Mucosa of rectum (tissue), 2 donors: Measurements from ENCODE around the gene PPP2R2C.

Source experiments
- H3K27ac ChIP-seq, 2 donors: one replicate each; pipeline ENCODE4 v1.7.0; 2013; ENCODE audit warnings: inconsistent platforms in 2 of 2, low read depth in 2 of 2, low read length in 2 of 2
- H3K27me3 ChIP-seq, 2 donors: one replicate each; pipeline ENCODE4 v1.7.0; 2013; ENCODE audit warnings: low read length in 2 of 2; ENCODE audit not compliant: control insufficient read depth in 2 of 2, insufficient read depth in 2 of 2
- H3K36me3 ChIP-seq, 2 donors: one replicate each; pipeline ENCODE4 v1.7.0; 2013; ENCODE audit warnings: low read length in 2 of 2; ENCODE audit not compliant: control insufficient read depth in 2 of 2, insufficient read depth in 2 of 2
- H3K4me1 ChIP-seq, 2 donors: one replicate each; pipeline ENCODE4 v1.7.0; 2013; ENCODE audit warnings: low read length in 2 of 2, mild to moderate bottlenecking in 1 of 2; ENCODE audit not compliant: control insufficient read depth in 2 of 2, insufficient read depth in 2 of 2
- H3K4me3 ChIP-seq, 2 donors: one replicate each; pipeline ENCODE4 v1.7.0; 2013; ENCODE audit warnings: low read length in 2 of 2
- H3K9ac ChIP-seq, 2 donors: one replicate each; pipeline ENCODE4 v1.7.0; 2013; ENCODE audit warnings: low read length in 2 of 2, low read depth in 1 of 2, mild to moderate bottlenecking in 1 of 2
- H3K9me3 ChIP-seq, 2 donors: one replicate each; pipeline ENCODE4 v1.7.0; 2013; ENCODE audit warnings: low read length in 2 of 2; ENCODE audit not compliant: control insufficient read depth in 2 of 2
- donor health status: healthy.
- donor health status: Normal muscosa, but diverticular disease.

PPP2R2C gene

DNA sequence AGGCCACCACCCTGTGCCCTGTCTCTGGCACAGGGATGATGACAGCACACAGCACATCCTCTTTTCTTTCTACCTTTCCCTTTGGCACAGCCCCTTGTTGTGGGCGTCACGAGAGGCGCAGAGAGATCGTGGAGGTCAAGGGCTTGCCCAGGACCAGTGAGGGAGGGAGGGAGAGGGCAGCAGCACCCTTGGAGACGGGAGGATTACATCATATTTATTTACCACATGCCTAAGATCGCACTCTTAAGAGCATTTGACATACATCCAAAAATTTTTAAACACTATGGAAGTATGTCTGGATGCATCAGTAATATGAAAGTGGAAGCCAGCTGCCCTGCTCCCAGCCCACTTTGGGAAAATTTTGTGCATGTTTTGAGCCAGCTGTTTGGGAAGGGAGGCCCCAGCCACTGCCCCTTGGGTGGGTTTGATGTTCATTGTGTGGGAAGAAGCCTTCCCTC lies 190.1 kb downstream of the PPP2R2C start:
- H3K9me3 ChIP-seq: no peaks in the 10 kb centered on the region
- H3K36me3 ChIP-seq: no peaks in the 10 kb centered on the region
- H3K27me3 ChIP-seq: no peaks in the 10 kb centered on the region
- peak overlapping the region in 1 of 2 donors; percentile 43 for H3K27ac ChIP-seq
- H3K9ac ChIP-seq: no peak overlapping the region
- H3K4me1 ChIP-seq: peaks cover 16 to 19% of the 10 kb centered on the region in 2 donors
- no peak overlapping the region for H3K4me3 ChIP-seq

DNA sequence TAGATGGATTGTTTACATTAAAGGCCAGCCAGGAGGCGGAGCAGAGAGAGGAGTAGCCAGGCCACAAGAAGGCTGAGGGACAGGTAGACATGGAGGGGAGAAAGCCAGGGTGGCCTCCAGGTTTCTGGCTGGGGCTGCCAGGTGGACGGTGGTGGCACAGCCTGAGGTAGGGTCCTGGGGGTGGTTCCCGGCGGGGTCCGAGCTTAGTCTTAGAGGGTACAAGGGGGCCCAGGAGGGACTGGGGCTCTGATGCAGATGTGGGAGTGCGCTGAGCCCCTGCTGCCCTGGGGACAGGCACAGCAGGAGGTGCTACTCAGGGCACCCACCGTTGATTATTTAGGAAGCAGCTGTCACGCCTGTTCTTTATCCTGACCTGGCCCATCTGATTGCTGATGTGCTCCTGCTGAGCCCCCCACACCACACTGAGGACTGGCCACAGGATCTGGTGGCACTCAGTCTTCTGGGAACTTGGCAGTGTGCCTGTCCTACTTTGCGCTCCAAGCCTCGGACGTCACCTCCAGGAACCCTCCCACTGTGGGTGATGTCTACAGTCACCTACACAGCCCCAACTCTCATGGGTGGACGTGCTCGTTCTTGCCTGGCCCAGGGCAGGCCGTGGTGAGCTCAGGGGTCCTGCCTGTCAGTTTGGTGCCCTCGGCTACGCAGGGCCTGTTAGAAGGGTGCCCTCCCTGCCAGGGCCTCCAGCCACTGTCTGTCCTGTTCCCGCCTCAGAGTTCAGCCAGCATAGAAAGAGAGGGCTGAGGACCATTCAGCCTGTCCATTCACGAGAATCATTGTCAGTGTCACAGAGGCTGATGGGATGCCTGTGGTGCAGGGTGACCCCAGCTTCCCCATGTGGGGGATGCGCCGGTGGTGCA lies 190.7 kb downstream of the PPP2R2C start:
- Histone ChIP-seq H3K9ac (no peak overlapping the region), H3K9me3 (no peaks in the 10 kb centered on the region), H3K27me3 (no peaks in the 10 kb centered on the region), H3K4me1 (peaks cover 16 to 19% of the 10 kb centered on the region in 2 donors), H3K27ac (peak overlapping the region in 1 of 2 donors; percentile 43), H3K36me3 (no peaks in the 10 kb centered on the region), H3K4me3 (no peak overlapping the region)

DNA sequence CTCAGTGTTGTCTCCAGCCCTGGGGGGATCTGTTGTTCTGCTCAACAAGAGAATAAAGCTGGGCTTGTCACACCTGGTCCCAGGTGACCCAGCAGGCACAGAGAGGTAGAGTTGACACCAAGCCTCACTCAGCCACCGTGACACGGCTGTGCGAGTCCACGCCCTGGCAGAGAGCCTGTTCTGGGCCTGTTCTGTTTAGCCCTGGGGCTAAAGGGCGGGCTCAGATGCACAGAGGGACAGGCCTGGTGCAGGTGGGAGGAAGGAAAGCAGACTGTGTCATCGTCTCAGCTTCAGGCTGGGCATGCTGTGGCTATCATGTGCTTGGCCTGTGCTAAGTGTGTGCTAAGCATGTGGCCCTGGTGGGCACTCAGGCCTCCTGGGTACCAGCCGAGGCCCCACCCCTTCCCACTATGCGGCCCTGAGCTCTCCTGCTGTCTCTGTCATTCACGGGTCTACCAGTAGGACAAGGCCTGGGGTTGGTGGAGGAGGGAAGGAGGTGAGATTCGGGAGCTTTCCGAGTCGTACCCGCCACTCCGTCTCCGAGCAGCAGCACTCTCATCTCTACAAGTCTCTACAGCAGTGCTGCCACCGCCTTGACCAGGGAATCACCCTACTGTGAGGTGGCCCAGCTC lies 191.9 kb downstream of the PPP2R2C start:
- Histone ChIP-seq H3K9ac (no peak overlapping the region), H3K4me1 (peaks cover 16 to 25% of the 10 kb centered on the region in 2 donors)

DNA sequence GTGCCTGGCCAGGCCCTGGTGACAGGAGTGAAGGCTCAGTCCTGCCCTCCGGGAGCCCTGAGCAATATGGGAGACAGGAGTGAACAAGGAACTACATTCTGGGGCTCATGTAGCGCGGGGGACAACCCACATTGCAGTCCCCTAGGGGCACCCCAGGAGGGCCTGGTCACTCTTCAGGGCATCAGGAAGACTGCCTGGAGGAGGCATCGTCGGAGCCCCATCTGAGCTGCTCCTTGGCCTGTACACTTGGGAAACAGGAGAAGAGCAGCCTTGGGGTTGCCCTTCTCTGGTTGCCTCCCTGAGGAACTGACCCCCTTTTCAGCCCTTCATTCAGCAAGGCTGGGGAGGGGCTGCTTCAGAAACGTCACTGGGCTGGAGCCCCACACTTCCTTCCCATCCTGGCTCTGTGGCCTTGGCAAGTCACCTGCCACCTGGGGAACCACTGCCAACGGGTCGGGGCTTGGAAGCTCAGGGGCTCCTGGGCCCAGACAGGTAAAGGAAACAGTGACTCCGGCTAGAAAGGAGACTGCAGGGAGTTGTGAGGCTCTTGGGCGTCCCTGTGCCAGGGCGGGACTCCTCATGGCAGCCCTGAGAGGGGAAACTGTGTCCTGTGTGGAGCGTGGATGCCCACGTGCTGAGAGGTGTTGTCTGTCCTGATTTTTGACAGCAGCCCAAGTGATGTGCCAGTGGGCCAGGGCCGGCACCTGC lies 192.7 kb downstream of the PPP2R2C start:
- Histone ChIP-seq H3K27ac (no peak overlapping the region), H3K4me3 (no peak overlapping the region), H3K9me3 (no peaks in the 10 kb centered on the region), H3K36me3 (no peaks in the 10 kb centered on the region), H3K27me3 (no peaks in the 10 kb centered on the region), H3K4me1 (peaks cover 16 to 25% of the 10 kb centered on the region in 2 donors), H3K9ac (no peak overlapping the region)

More for the DNA sequence above, 191.9 kb downstream of the PPP2R2C start:
- H3K27ac ChIP-seq: no peak overlapping the region
- no peak overlapping the region for H3K4me3 ChIP-seq
- H3K27me3 ChIP-seq: no peaks in the 10 kb centered on the region
- no peaks in the 10 kb centered on the region for H3K9me3 ChIP-seq
- H3K36me3 ChIP-seq: no peaks in the 10 kb centered on the region

DNA sequence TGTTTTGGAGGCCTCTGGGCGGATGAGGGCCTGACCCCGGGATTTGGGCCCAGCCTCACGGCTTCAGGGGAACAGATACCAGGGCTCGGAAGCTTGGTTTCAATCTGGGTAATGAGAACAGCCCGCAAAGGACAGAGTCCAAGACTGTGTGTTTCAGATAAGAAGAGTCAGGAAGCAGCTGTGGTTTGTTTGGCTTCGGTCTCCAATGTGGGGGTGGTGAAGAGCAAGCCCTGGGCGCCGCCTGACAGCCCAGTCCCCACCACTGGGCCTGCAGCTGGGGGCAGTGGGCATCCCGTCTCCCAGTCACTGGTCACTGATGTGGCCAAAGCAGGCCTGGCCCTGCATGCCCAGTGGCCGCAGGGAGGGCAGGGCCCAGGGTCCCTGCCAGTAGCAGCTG lies 193.6 kb downstream of the PPP2R2C start:
- Histone ChIP-seq H3K27me3 (no peaks in the 10 kb centered on the region), H3K4me3 (no peak overlapping the region), H3K9ac (no peak overlapping the region), H3K36me3 (no peaks in the 10 kb centered on the region), H3K4me1 (peaks cover 16 to 25% of the 10 kb centered on the region in 2 donors), H3K27ac (peak overlapping the region in 1 of 2 donors; percentile 35), H3K9me3 (no peaks in the 10 kb centered on the region)

DNA sequence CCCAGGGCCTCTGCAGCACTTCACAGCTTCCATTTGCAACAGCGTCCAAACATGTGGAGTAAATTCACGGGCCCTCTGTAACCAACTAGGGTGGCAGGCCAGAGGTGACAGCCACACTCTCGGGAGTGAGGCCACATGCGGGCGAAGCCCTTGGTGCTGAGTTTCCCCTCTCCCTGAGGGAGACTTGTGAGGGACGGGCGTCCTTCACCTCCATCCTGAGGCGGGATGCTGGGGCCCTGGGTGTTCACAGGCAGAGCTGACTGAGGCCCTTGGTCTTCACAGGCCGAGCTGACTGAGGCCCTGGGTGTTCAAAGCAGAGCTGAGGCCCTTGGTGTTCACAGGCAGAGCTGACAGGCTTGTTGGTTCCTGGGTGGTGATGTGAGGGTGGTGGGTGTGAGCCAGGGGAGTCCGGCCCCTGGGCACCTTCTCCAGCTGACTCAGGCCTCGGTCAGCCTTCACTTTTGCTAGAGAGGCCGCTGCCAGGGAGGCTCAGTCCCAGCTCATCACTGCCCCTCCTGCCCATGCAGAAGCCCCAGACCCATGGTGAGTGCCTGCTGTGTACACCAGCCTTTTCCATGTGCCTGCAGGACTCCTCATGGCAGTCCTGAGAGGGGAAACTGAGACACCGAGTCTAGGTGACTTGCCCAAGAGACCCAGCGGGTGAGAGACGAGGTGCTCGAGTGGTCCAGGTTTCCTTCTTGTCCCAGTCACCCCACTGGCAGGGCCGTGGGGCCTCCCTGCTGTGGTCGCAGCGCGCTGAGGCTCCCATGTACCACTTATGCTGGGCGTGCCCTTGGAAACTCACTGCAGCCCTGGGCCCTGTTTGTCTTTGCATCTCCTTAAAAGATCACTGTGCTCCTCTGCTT lies 194.2 kb downstream of the PPP2R2C start:
- Histone ChIP-seq H3K9ac (peak overlapping the region in 1 of 2 donors; percentile 2), H3K27ac (peak overlapping the region; percentile 35 to 53), H3K36me3 (no peaks in the 10 kb centered on the region), H3K4me1 (peaks cover 16 to 25% of the 10 kb centered on the region in 2 donors), H3K27me3 (no peaks in the 10 kb centered on the region), H3K4me3 (no peak overlapping the region), H3K9me3 (no peaks in the 10 kb centered on the region)

DNA sequence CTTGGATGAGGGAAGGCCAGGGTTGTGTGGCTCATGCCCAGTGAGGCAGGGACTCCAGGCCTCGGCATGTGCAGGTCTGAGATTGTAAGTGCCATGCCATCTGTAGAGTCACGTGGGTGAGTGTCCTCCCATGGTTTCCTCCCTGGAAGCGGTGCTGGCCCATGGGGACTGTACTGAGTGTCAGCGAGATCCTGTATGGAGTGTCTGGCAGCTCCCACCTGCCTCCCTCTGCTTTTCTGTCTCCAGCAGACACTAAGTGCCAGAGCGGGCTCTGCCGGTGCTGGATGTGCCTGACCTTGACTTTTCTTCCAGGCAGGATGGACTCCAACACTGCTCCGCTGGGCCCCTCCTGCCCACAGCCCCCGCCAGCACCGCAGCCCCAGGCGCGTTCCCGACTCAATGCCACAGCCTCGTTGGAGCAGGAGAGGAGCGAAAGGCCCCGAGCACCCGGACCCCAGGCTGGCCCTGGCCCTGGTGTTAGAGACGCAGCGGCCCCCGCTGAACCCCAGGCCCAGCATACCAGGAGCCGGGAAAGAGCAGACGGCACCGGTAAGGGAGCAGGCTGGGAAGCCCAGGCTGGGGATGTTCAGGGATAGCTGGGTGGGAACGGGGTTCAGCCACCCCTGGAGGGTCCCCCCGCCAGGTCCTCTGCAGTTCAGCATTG lies 195.1 kb downstream of the PPP2R2C start:
- no peaks in the 10 kb centered on the region for H3K27me3 ChIP-seq
- H3K27ac ChIP-seq: peak overlapping the region in 1 of 2 donors; percentile 29
- H3K36me3 ChIP-seq: no peaks in the 10 kb centered on the region
- H3K9ac ChIP-seq: no peak overlapping the region
- H3K4me1 ChIP-seq: peaks cover 16 to 25% of the 10 kb centered on the region in 2 donors
- H3K9me3 ChIP-seq: no peaks in the 10 kb centered on the region
- H3K4me3 ChIP-seq: no peak overlapping the region

DNA sequence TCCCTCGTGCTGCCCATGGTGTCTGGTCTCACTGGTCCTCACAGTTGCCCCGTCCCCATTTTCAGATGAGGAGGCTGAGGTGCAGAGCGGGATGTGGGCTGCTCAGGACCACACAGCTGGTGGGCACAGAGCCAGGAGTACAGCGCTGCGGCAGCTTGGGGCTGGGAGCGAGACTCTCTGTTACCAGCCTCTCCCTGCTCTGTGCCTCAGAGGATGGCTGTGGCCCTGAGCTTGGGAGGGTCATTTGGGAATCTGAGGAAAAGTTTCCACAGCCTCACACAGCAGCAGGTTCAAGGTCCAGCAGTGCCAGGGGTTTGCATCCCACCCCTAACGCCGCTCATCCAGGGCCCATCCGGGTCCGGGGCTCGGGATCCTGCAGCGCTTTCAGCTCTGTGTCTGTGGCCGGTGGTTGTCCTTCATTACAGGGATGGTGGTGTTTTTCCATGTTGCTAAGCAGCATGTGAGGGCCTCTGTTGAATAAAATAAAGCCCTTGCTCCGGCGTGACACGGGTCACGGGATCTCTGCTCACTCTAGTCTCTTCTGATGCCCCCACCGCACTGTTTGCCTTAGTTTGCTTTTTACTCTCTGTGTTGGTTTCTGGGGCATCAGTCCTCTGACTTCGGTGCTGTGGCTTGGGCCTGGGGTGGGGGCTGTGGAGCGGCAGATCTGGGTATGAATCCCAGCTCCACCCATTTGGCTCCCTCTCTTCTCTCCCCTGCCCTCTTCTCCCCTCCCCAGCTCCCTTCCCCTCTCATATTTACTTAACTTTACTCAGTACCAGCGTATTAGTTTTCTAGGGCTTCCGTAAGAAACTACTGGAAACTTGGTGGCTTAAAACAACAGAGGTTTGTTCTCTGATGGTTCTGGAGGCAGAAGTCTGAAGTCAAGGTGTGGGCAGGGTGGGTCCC lies 196.3 kb downstream of the PPP2R2C start:
- Histone ChIP-seq H3K27ac (peak overlapping the region in 1 of 2 donors; percentile 29), H3K4me1 (peaks cover 25 to 29% of the 10 kb centered on the region in 2 donors), H3K9me3 (no peaks in the 10 kb centered on the region), H3K27me3 (peaks cover 0 to 1% of the 10 kb centered on the region in 2 donors), H3K36me3 (no peaks in the 10 kb centered on the region), H3K4me3 (no peak overlapping the region), H3K9ac (peak overlapping the region in 1 of 2 donors; percentile 16)
